Panc1 (cell line): ENCODE data around the gene AP3B1.

Experiments
- POLR2AphosphoS5 ChIP-seq: IDR thresholded peaks from 2 replicates; pipeline ENCODE4 v1.6.1; 2012; ENCODE audit warnings: mild to moderate bottlenecking, low read depth, low read length, moderate library complexity
- TF ChIP-seq, protein P1 (sequence below): fragments of 450-650 bp; IDR thresholded peaks from 2 replicates; pipeline ENCODE4 v1.5.1; 2017; ENCODE audit warnings: mild to moderate bottlenecking

DNA sequence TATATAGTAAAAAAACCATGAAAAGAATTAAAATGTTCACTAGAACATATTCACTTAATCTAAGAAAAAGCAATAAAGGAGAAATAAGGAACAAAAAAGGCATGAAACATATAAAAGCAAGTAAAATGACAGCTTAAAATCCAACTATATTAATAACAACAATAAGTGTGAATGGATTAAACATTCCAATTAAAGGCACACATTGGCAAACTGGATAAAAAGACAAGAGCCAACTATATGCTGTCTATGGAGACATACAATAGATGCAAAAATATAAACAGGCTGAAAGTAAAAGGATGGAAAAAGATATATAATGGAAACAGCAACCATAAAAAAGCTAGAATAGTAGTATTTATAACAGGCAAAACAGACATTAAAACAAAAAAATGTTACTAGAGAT, 70.1 kb downstream of the AP3B1 start:
- TF ChIP-seq, protein P1, sequence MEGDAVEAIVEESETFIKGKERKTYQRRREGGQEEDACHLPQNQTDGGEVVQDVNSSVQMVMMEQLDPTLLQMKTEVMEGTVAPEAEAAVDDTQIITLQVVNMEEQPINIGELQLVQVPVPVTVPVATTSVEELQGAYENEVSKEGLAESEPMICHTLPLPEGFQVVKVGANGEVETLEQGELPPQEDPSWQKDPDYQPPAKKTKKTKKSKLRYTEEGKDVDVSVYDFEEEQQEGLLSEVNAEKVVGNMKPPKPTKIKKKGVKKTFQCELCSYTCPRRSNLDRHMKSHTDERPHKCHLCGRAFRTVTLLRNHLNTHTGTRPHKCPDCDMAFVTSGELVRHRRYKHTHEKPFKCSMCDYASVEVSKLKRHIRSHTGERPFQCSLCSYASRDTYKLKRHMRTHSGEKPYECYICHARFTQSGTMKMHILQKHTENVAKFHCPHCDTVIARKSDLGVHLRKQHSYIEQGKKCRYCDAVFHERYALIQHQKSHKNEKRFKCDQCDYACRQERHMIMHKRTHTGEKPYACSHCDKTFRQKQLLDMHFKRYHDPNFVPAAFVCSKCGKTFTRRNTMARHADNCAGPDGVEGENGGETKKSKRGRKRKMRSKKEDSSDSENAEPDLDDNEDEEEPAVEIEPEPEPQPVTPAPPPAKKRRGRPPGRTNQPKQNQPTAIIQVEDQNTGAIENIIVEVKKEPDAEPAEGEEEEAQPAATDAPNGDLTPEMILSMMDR = no peak
- no peak for TF ChIP-seq POLR2AphosphoS5
